Caco-2 (cell line): ENCODE results near the gene DPH6. TPM values are rescaled to one million over a fixed set of nuclear protein-coding genes. Genes with fewer than 3 reads are reported as not detected.
"Not testable (repeated sequence)": the region's sequence is repeated elsewhere in the genome, so short reads cannot be mapped to it uniquely, and the experiment has no call there.

ENCODE experiments used
- BruUV-seq: library from RNA; stranded (reverse); fragments of 400-500 nt; replicated peaks from 2 replicates; lab custom pipeline; 2021; lab: Mats Ljungman, UMichigan
- CTCF ChIA-PET: fragments of 300-600 bp; sonication (Branson Sonifier 250); formaldehyde crosslinking; loops from one replicate; lab custom pipeline; 2022; ENCODE audit warnings: antibody characterized with exemption; lab: Charles Lee
- POLR2A ChIA-PET: fragments of 300-600 bp; sonication (Branson Sonifier 250); formaldehyde crosslinking; loops from one replicate; lab custom pipeline; 2022; ENCODE audit warnings: antibody characterized with exemption; lab: Charles Lee
- DNase-seq, 2 experiments: peaks; one replicate each; pipeline versions ENCODE4 v3.0.0 to v3.0.0-alpha.2; 2020 to 2022
- H3K27me3 ChIP-seq: replicated peaks from 2 replicates; pipeline ENCODE4 v1.6.0; 2011; ENCODE audit warnings: low read length; ENCODE audit not compliant: control insufficient read depth, insufficient read depth
- H3K36me3 ChIP-seq: 2 replicates; pipeline ENCODE4 v1.5.1; 2011; ENCODE audit warnings: low read length; ENCODE audit not compliant: control insufficient read depth, insufficient read depth
- H3K4me1 ChIP-seq: fragments of 250-450 bp; sonication (Bioruptor Pico); 2 replicates; pipeline ENCODE4 v1.5.1; 2020; ENCODE audit warnings: mild to moderate bottlenecking
- H3K4me3 ChIP-seq: 2 replicates; pipeline ENCODE4 v1.5.1; 2011; ENCODE audit warnings: low read depth, mild to moderate bottlenecking, control low read depth, low read length
- H3K9me3 ChIP-seq: fragments of 250-450 bp; sonication (Bioruptor Pico); 2 replicates; pipeline ENCODE4 v1.5.1; 2020; ENCODE audit warnings: mild to moderate bottlenecking, moderate library complexity
- H3K27ac Mint-ChIP-seq: one replicate; pipeline ENCODE4 v1.8.0; 2022; ENCODE audit warnings: mixed read lengths; ENCODE audit not compliant: unreplicated experiment
- H3K27me3 Mint-ChIP-seq: one replicate; pipeline ENCODE4 v1.8.0; 2022; ENCODE audit warnings: mixed read lengths; ENCODE audit not compliant: insufficient read depth, unreplicated experiment
- H3K36me3 Mint-ChIP-seq: one replicate; pipeline ENCODE4 v1.8.0; 2022; ENCODE audit warnings: mild to moderate bottlenecking, mixed read lengths; ENCODE audit not compliant: insufficient read depth, unreplicated experiment
- H3K4me1 Mint-ChIP-seq: one replicate; pipeline ENCODE4 v1.8.0; 2022; ENCODE audit warnings: low read depth, mixed read lengths; ENCODE audit not compliant: unreplicated experiment
- H3K4me3 Mint-ChIP-seq: one replicate; pipeline ENCODE4 v1.8.0; 2022; ENCODE audit warnings: mild to moderate bottlenecking, moderate library complexity, mixed read lengths; ENCODE audit not compliant: unreplicated experiment
- H3K9me3 Mint-ChIP-seq: one replicate; pipeline ENCODE4 v1.8.0; 2022; ENCODE audit warnings: mixed read lengths; ENCODE audit not compliant: unreplicated experiment
- CTCF ChIP-seq, 2 experiments: fragments of 200-600 bp in 1 of 2; IDR thresholded peaks; 1 replicate in 1 of 2; 2 replicates in 1 of 2; pipeline versions ENCODE4 v1.5.1 to v1.8.0; 2011 to 2022; ENCODE audit warnings: antibody characterized with exemption in 1 of 2, control low read depth in 1 of 2, inconsistent platforms in 1 of 2, low read depth in 1 of 2, low read length in 1 of 2, mild to moderate bottlenecking in 1 of 2, moderate library complexity in 1 of 2; ENCODE audit not compliant: insufficient read depth in 1 of 2, severe bottlenecking in 1 of 2, unreplicated experiment in 1 of 2
- intact Hi-C: fragments of 100-400 bp; cut with micrococcal nuclease; formaldehyde crosslinking; loops from one replicate; pipeline ENCODE4 v1.10.0; 2022; ENCODE audit not compliant: unreplicated experiment
- total RNA-seq: library from RNA; stranded (reverse); gene quantifications from 2 replicates; pipeline ENCODE4 v1.2.3, GENCODE V29; 2022

DPH6 gene
- total RNA-seq, 1 experiment from 2014 or later = 24.0 TPM

- intact Hi-C loops = no loop called here
- Mint-ChIP-seq H3K4me3 (no peak overlapping the region), H3K27ac (no peak overlapping the region), H3K9me3 (peaks cover 2% of the 10 kb centered on the region), H3K4me1 (peaks cover 19% of the 10 kb centered on the region), H3K27me3 (no peaks in the 10 kb centered on the region), H3K36me3 (no peaks in the 10 kb centered on the region)
- Histone ChIP-seq H3K4me3 (no peak overlapping the region), H3K4me1 (peaks cover 14% of the 10 kb centered on the region), H3K9me3 (no peaks in the 10 kb centered on the region), H3K36me3 (no peaks in the 10 kb centered on the region), H3K27me3 (no peaks in the 10 kb centered on the region)
- POLR2A ChIA-PET = no interaction called here
- no peak for TF ChIP-seq CTCF (IDR thresholded peaks at IDR 0.05; ENCODE audit: insufficient read depth in 1 of 2, low read depth in 1 of 2, low read length in 1 of 2, severe bottlenecking in 1 of 2, unreplicated experiment in 1 of 2)
- CTCF ChIA-PET = no interaction called here
- BruUV-seq = no TSS peak
- DNase-seq = no peak
Measured at GRCh38 chr15:35383506-35383905, 162.5 kb downstream of the DPH6 start.

GRCh38 chr15:35381328-35381727, 164.6 kb downstream of the DPH6 start:
- BruUV-seq = no TSS peak
- H3K9me3 Mint-ChIP-seq = no peaks in the 10 kb centered on the region
- CTCF ChIA-PET = no interaction called here

GRCh38 chr15:35379972-35380371, 166.0 kb downstream of the DPH6 start:
- peaks cover 19% of the 10 kb centered on the region for H3K4me1 Mint-ChIP-seq
- no peaks in the 10 kb centered on the region for H3K9me3 ChIP-seq
- H3K4me3 ChIP-seq = no peak overlapping the region
- ChIA-PET POLR2A (no interaction called here), CTCF (no interaction called here)
- H3K36me3 ChIP-seq = no peaks in the 10 kb centered on the region
- peaks cover 14% of the 10 kb centered on the region for H3K4me1 ChIP-seq
- no peaks in the 10 kb centered on the region for H3K9me3 Mint-ChIP-seq
- H3K27me3 Mint-ChIP-seq = no peaks in the 10 kb centered on the region
- no peaks in the 10 kb centered on the region for H3K27me3 ChIP-seq
- no TSS peak for BruUV-seq
- no peak for DNase-seq
- TF ChIP-seq CTCF (IDR thresholded peaks at IDR 0.05; ENCODE audit: insufficient read depth in 1 of 2, low read depth in 1 of 2, low read length in 1 of 2, severe bottlenecking in 1 of 2, unreplicated experiment in 1 of 2) = no peak
- intact Hi-C loops = no loop called here
- H3K36me3 Mint-ChIP-seq = no peaks in the 10 kb centered on the region
- H3K27ac Mint-ChIP-seq = no peak overlapping the region
- no peak overlapping the region for H3K4me3 Mint-ChIP-seq

More at GRCh38 chr15:35381328-35381727, 164.6 kb downstream of the DPH6 start:
- Mint-ChIP-seq H3K27me3 (no peaks in the 10 kb centered on the region), H3K4me3 (no peak overlapping the region), H3K36me3 (no peaks in the 10 kb centered on the region), H3K27ac (no peak overlapping the region), H3K4me1 (peaks cover 19% of the 10 kb centered on the region)
- Histone ChIP-seq H3K9me3 (no peaks in the 10 kb centered on the region), H3K27me3 (no peaks in the 10 kb centered on the region), H3K4me1 (peaks cover 14% of the 10 kb centered on the region), H3K36me3 (no peaks in the 10 kb centered on the region), H3K4me3 (no peak overlapping the region)
- TF ChIP-seq CTCF (IDR thresholded peaks at IDR 0.05; ENCODE audit: insufficient read depth in 1 of 2, low read depth in 1 of 2, low read length in 1 of 2, severe bottlenecking in 1 of 2, unreplicated experiment in 1 of 2) = no peak
- intact Hi-C loops = no loop called here
- POLR2A ChIA-PET = no interaction called here
- DNase-seq = no peak

GRCh38 chr15:35378454-35378853, 167.5 kb downstream of the DPH6 start:
- DNase-seq, BruUV-seq, H3K36me3 Mint-ChIP-seq, H3K4me1 ChIP-seq, CTCF ChIA-PET, POLR2A ChIA-PET, H3K27me3 ChIP-seq, H3K36me3 ChIP-seq, H3K27me3 Mint-ChIP-seq, H3K27ac Mint-ChIP-seq, H3K9me3 ChIP-seq, H3K4me3 Mint-ChIP-seq, H3K9me3 Mint-ChIP-seq, H3K4me3 ChIP-seq, intact Hi-C loops: not testable (repeated sequence)
- H3K4me1 Mint-ChIP-seq = peaks cover 19% of the 10 kb centered on the region
